ENCODE measurements around the gene FIBIN.
"Not testable (repeated sequence)": the region's sequence is repeated elsewhere in the genome, so short reads cannot be mapped to it uniquely, and the experiment has no call there.

Gene FIBIN

GRCh38 chr11:26993965-26994457, at the start of gene FIBIN:
TSS of gene FIBIN (plus strand) at chr11:26994112. CDS start at chr11:26994527, 415 bp downstream.
- DNase-seq (ENCODE audit: low read depth), result no peak

GRCh38 chr11:26944866-26945664, 48.8 kb upstream of the FIBIN start:
- no peak for DNase-seq (ENCODE audit: low read depth)

- DNase-seq (ENCODE audit: low read depth), result no peak
Observed at GRCh38 chr11:26946257-26946716, 47.6 kb upstream of the FIBIN start.

GRCh38 chr11:26947379-26947844, 46.5 kb upstream of the FIBIN start:
- DNase-seq (ENCODE audit: low read depth), result no peak

GRCh38 chr11:26947904-26948639, 45.8 kb upstream of the FIBIN start:
- no peak for DNase-seq (ENCODE audit: low read depth)

GRCh38 chr11:26948881-26949280, 45.0 kb upstream of the FIBIN start:
- no peak for DNase-seq (ENCODE audit: low read depth)

GRCh38 chr11:26949846-26950245, 44.1 kb upstream of the FIBIN start:
- no peak for DNase-seq (ENCODE audit: low read depth)

- no peak for DNase-seq (ENCODE audit: low read depth)
Observed at GRCh38 chr11:26950260-26950719, 43.6 kb upstream of the FIBIN start.

- no peak for DNase-seq (ENCODE audit: low read depth)
Observed at GRCh38 chr11:26951809-26952515, 42.0 kb upstream of the FIBIN start.

GRCh38 chr11:26953770-26954392, 40.0 kb upstream of the FIBIN start:
- no peak for DNase-seq (ENCODE audit: low read depth)

GRCh38 chr11:26958005-26958701, 35.8 kb upstream of the FIBIN start:
- DNase-seq (ENCODE audit: low read depth), result no peak

GRCh38 chr11:26958702-26959049, 35.2 kb upstream of the FIBIN start:
- no peak for DNase-seq (ENCODE audit: low read depth)

GRCh38 chr11:26960281-26960680, 33.6 kb upstream of the FIBIN start:
- DNase-seq (ENCODE audit: low read depth), result no peak

- no peak for DNase-seq (ENCODE audit: low read depth)
Observed at GRCh38 chr11:26963764-26964163, 30.1 kb upstream of the FIBIN start.

- no peak for DNase-seq (ENCODE audit: low read depth)
Observed at GRCh38 chr11:26964339-26964738, 29.6 kb upstream of the FIBIN start.

GRCh38 chr11:26964847-26965485, 28.9 kb upstream of the FIBIN start:
- not testable (repeated sequence) for DNase-seq (ENCODE audit: low read depth)

GRCh38 chr11:26971961-26972360, 22.0 kb upstream of the FIBIN start:
- no peak for DNase-seq (ENCODE audit: low read depth)

GRCh38 chr11:26974069-26974783, 19.7 kb upstream of the FIBIN start:
- DNase-seq (ENCODE audit: low read depth), result no peak

GRCh38 chr11:26974996-26975395, 18.9 kb upstream of the FIBIN start:
- DNase-seq (ENCODE audit: low read depth), result no peak

GRCh38 chr11:26976389-26976788, 17.5 kb upstream of the FIBIN start:
- no peak for DNase-seq (ENCODE audit: low read depth)
